HG02588 (cell line): ENCODE measurements around the gene DUSP8.
"Not testable (repeated sequence)": the region's sequence is repeated elsewhere in the genome, so short reads cannot be mapped to it uniquely, and the experiment has no call there.

Experiments used
- ATAC-seq: cut with Tn5 transposase; IDR thresholded peaks from one replicate; pipeline ENCODE4 v1.9.1; 2021; ENCODE audit warnings: mild to moderate bottlenecking, moderate library complexity; ENCODE audit not compliant: unreplicated experiment

DUSP8 gene, protein sequence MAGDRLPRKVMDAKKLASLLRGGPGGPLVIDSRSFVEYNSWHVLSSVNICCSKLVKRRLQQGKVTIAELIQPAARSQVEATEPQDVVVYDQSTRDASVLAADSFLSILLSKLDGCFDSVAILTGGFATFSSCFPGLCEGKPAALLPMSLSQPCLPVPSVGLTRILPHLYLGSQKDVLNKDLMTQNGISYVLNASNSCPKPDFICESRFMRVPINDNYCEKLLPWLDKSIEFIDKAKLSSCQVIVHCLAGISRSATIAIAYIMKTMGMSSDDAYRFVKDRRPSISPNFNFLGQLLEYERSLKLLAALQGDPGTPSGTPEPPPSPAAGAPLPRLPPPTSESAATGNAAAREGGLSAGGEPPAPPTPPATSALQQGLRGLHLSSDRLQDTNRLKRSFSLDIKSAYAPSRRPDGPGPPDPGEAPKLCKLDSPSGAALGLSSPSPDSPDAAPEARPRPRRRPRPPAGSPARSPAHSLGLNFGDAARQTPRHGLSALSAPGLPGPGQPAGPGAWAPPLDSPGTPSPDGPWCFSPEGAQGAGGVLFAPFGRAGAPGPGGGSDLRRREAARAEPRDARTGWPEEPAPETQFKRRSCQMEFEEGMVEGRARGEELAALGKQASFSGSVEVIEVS

DNA sequence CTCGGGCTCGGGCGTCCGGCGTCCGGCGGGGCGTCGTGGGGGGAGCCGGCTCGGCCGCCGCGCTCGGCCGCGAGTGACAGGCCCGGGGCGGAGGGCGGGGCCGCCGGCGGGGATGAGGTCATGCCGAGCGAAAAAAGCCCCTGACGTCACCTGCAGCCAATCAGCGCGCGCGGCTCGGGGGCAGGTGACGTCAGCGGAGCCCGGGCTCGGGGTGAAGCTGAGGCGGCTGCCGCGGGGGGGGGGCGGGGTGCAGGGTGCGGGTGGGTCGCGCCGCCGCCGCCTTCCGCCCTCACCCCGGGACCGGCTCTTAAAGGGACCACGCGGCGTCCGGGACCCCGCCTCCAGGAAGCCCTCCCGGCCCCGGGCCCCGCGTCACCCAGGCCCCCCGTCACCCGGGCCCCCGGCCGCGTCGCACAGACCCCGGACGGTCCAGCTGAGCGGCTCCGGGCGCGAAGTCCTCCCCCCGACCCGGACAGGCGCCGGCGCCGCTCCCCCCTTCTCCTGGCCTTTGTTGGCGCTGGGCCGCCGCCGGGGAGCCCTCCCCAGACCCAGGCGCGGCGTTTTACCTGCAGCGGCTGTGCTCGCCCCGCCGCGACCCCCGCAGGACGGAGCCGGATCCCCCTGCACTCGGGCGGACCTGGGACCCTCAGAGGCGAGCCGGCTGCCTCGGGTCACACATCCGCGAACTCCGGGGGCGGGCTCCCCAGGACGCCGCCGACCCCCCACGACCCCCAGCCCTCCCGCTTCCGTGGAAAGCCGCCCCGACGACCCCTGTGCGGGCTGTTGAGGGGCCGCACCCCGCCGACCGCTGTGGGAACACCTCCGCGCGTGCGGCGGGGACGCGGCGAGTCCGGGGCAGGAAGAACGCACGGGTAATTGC lies at the start of gene DUSP8:
DUSP8 (minus strand) TSS at position 75 of the 880 bp plus-strand sequence. CDS start 6,445 bp downstream, outside the sequence.
- peak; percentile 59 for ATAC-seq

DNA sequence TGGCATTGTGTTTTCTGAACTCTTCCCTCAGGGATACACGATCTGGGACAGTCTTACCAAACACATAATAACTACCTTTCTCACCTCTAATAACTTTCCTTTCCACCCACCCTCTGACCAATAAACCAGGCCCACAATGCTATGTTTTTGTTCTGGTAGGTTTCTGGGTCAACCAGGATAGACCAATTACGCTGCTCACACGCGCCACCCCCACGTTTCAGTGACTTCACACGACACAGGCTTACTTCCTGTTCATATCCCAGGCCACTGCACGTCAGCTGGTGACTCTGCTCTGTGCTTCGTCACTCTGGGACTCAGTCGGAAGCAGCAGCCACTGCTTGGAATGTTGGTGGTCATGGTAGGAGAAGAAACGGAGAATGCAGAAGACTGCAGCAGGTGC lies 47.4 kb upstream of the DUSP8 start:
- no peak for ATAC-seq

DNA sequence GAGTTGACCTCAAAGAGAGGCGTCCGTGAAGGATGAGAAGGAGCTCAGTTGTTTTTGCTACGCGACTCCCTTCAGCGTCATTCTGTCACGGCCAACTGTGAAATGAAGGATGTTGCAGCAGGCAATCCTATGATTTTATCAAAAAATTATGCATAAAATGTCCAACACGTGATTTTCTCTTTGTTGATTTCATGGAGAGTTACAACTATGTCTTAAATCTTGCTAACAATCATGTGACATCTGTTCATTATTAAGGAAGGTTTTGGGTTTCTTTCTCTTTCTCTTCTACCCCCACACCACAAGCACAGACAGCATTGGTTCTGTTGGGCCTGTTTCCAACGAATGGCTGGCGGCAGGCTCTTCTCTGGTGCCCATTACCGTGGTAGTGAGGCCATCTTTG lies 46.2 kb upstream of the DUSP8 start:
- ATAC-seq = no peak

DNA sequence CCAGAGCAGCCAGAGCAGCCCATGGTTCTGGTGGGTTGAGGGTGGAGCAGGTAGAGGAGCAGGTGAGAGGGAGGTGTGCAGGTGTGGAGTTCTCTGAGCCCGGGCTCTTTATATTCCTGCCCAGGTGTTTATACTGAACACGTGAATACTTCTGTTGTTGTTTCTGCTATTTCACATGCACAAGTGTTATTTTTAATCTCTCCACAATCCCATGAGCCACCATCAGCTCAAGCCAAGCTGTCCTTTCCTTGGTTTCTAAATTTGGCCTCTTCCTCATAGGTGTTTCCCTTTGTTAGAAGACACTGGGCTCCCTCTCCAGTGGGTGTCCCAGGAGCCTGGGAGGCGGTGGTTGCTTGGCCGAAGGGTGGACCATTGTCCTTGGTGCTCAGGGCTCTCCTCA lies 36.3 kb upstream of the DUSP8 start, which contains the start of gene KRTAP5-3:
KRTAP5-3 (minus strand) TSS at position 101 of the 400 bp plus-strand sequence; CDS start at position 23, 78 bp downstream.
- ATAC-seq = no peak

DNA sequence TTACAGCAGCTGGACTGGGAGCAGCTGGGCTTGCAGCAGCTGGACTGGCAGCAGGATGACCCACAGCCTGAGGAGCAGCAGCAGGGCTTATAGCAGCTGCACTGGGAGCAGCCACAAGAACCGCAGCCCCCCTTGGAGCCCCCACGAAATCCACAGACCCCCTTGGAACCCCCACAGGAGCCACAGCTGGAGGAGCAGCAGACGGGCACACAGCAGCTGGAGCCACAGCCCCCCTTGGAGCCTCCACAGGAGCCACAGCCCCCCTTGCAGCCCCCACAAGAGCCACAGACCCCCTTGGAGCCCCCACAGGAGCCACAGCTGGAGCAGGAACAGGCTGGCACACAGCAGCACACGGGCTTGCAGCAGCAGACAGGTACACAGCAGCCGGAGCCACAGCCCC lies 35.8 kb upstream of the DUSP8 start:
- not testable (repeated sequence) for ATAC-seq

DNA sequence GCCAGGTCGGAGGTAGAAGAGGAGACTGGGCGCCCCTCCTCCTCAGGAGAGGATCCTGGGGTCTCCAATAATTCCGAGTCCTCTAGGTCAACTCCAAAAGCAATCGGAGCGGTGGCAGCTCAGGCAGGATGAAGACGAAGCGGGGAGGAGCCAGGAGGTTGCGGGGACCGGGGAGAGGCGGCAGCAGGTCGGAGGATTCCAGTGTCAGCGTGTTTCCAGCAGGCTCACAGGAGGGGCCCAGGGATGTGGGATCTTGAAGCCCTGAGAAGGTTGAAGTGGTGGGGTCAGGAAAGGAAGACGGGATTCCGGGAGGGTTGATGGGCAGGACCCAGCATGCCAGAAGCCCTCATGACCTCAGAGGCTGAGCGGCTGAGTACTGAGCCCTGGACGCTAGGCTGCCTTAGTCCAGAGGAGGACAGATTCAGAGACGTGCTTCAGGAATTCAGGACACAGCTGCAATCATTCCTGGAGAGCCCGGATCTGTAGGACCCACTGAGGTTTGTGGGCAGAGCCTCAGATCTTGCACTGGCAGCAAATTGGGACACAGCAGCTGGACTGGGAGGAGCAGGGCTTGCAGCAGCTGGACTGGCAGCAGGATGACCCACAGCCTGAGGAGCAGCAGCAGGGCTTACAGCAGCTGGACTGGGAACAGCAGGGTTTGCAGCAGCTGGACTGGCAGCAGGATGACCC lies 35.2 kb upstream of the DUSP8 start:
- not testable (repeated sequence) for ATAC-seq

DNA sequence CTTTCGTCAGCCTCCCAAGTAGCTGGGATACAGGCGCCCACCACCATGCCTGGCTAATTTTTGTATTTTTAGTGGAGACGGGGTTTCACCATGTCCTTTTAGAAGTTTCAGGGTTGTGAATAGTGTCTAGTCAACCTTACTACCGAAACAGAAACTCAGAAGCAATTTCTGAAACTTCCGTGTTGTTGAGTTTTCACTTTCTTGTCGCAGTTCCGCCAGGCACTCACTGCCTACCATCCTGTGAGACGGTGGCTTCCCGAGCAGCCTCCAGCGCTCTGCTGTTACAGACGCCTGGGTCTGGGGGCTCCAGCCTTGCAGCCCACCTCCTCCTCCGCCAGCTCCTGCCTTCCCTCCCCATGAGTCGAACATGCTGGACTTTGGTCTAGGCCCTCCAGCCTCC lies 33.9 kb upstream of the DUSP8 start:
- peak; percentile 65 for ATAC-seq

DNA sequence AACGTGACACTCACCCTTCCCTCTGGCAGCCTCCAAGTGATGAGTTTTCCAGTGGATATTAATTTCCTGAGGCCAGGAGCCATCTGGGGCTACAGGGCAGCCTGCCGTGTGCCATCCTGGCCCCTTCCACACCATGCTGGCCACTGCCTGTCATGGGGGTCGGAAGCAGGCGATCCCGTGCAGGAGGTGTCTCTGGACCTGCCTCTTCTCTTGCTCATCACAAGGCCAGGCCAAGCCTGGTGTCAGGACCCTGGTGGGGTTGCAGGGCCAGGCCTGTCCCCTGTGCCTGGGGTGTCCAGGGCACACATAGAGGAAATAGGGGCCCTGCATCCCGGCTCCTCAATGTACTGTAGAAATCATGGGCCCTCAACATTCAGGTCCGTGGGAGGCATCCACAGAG lies 32.6 kb upstream of the DUSP8 start:
- ATAC-seq = no peak

DNA sequence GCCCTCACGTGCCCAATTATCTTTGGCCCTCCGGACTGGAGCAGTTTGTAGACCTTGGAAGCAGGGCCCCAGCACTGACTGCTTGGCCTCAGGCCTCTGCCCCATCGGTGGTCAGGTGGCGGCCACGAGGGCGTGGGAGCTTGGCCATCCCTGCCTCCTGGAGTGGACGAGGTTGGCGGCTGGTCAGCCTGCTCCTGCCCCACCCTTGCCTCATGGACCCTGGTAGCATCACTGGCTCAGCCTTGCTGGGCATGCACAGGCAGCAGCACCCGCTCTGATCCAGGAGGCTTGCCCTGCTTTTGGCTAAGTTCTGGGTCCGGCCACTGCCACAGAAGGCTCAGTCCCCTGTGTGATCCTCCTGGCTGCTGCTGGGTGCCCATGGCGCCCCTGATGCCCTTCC lies 32.1 kb upstream of the DUSP8 start:
- ATAC-seq = no peak

DNA sequence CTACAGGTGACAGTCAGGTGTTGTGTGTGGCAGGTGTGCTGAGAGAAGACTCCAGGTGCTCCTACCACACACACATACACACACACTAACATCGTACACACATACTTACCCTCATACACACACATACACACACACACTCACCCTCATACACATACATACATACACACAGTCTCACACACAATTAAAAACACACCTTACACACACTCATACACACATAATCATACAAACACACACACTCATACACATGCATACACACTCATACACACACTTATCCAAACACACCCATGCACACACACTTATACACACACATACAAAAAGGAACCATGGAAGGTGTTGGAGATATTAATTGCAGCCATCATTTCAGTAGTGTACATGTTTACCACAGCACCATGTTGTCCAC lies 31.6 kb upstream of the DUSP8 start:
- no peak for ATAC-seq

DNA sequence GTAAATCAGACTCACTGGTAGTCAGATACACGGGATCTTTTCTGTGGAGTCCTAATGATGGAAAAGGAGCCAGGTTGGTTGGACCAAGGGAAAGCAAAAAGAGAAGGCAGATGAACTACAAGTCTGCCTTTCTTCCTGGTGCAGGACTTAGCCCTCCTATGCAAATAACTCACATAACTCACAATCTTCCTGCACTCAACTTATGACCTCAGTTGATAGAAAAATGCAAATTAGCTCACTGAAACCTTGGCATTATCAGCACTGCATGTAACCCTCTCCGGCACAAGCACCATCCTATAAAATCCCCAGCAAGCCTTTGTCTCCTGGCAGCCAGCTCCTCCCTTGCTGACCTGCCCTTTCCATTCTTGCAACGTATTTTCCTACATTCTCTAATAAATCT lies 29.6 kb upstream of the DUSP8 start:
- ATAC-seq = not testable (repeated sequence)

DNA sequence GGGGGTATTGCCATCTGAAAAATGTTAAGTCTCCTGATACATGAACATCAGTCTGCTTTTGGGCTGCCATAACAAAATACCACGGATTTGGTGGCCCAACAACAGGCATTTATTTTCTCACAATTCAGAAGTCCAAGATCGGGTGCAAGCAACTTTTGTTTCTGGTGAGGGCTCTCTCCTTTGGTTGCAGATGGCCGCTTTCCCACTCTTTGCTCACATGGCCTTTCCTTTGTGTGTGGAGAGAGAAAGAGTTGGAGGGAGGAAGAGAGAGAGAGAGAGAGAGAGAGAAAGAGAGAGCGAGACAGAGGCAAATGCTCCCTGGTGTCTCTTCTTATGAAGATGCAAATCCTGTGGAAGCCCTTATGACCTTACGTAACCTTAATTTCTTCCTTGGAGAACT lies 28.6 kb upstream of the DUSP8 start:
- ATAC-seq = no peak

DNA sequence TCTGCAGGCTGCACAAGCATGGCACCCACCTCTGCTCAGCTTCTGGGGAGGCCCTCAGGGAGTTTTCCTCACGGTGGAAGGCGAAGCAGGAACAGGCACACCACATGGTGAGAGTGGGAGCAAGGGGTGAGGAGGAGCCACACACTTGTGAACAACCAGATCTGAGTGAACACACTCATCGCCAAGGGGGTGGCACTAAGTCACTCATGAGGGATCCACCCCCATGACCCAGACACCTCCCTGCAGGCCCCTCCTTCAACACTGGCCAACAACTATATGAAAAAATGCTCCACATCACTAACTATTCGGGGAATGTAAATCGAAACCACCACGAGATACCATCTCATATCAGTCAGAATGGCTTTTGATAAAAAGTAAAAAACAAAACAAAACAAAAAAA lies 26.7 kb upstream of the DUSP8 start:
- ATAC-seq = no peak

DNA sequence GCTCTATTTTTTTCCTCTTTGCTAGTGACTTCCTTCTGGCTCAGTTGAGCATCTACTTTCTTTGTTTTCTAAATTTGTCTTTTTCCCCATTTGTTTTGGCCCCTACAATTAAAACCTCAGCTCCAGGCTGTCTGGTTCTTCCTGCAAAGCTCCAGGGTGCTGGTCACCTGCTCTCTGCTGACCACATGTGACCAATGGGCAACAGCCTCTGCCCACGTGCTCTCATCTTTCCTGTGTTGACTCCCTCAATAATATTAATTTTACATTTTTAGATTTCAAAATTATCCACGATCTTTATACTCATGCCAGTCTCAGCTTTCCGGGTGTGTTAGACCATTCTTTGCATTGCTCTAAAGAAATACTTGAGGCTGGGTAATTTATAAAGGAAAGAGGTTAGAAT lies 26.3 kb upstream of the DUSP8 start:
- ATAC-seq = not testable (repeated sequence)

DNA sequence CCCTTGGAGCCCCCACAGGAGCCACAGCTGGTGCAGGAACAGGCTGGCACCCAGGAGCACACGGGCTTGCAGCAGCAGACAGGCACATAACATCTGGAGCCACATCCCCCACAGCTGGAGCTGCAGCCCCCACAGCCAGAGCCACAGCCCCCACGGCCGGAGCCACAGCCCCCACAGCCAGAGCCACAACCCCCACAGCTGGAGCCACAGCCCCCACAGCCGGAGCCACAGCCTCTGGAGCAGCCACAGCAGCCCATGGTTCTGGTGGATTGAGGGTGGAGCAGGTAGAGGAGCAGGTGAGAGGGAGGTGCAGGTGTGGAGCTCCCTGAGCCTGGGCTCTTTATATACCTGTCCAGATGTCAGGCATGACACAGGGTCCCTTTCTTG lies 25.9 kb upstream of the DUSP8 start, which contains the start of gene KRTAP5-2:
KRTAP5-2 (minus strand) TSS at position 301 of the 387 bp plus-strand sequence; CDS start at position 257, 44 bp downstream.
- ATAC-seq = no peak

DNA sequence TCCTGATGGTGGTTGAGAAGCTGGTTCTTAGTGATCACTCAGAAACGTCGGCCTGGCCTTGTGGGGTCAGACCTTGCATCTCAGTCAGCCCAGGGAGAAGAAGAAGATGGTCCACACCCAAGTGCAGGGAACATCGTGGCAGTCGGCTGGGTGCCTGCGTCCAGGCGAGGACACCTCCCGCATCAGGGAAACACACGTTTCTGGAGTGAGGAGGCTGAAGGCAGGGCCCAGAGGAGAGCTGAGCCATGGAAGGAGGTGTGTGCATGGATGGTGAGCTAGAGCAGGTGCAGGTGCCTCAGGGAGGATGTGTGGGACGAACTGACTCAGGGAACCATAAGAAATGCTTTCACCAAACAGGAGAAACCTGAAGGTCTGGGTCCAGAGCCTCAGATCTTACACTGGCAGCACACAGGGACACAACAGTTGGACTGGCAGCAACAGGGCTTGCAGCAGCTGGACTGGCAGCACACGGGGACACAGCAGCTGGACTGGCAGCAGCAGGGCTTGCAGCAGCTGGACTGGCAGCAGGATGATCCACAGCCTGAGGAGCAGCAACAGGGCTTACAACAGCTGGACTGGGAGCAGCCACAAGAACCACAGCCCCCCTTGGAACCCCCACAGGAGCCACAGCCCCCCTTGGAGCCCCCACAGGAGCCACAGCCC lies 25.4 kb upstream of the DUSP8 start:
- ATAC-seq = no peak

DNA sequence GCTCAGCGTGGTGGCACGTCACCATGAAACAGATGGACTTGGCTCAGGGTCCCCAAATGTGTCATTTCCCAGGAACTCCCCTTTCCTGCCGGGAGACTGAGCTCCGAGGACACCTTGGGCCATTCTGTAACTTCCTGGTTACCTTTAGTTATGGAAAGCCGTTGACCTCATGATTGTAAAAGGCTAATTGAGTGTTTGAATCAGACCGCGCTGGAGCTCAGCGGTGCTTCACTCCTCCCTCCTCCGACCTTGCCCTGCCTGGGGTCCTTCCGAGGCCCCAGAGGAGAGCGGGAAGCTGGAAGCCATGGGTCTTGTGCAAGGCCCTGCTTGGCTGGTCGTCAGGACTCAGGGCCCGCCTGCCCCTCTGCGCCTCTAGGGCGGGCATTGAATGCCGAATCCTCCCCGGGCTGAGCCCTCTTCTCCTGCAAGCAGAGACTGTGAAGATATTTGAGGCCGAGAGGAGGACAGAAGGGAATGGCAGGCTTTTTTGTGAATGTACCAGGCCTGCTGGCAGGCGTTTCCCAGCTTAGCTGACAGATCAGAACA lies 24.6 kb upstream of the DUSP8 start:
- ATAC-seq = not testable (repeated sequence)

DNA sequence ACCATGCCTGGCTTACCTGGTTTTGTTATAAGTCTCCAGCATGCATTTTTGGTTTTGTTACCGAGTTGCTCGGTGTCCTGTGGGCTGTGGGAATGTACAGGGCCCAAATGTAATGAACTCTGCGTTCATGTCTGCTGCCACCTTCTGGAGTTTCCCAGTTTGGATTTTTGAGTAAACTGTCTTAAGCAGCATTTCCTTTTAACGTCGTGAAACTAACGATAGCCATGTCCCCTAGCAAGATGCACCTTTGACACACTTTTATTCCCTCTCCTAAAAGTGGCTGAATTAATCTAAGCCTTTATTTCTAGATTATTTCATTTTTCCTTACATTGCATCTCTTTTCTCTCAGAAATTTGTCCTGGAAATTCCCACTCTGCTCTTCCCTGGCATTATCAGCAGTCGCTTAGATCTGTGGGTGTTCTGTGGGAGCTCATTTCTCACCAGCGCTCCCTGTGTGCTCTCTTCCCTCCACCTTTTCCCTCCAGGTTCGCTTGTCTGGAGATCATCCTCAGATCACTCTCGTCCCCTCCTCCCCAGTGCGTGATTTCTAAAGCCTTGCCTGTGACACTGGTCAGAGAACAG lies 24.0 kb upstream of the DUSP8 start:
- ATAC-seq = not testable (repeated sequence)

DNA sequence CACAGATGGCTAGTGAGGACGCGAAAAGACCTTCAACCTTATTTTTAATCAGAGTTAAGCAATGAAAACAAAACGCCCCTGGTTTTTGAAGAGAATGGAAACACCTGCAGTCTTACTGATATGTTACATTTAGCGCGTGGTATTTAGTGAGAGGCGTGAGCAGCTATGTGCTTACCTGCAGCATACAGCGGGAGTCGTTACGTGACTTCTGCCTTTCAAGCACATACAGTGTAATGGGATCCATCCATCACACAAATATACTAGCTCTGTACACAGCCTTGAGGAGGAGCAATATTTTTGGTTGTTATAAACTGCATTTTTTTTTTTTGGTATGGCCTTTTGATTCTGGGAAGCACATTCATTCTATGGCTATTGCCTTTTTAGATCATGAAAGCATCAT lies 20.6 kb upstream of the DUSP8 start:
- no peak for ATAC-seq
